Endodermal cell (in vitro differentiated cells): ENCODE measurements around the gene FSIP2. TPM values are rescaled to one million over a fixed set of nuclear protein-coding genes. Genes with fewer than 3 reads are reported as not detected.
A peak's percentile ranks its signal among the peaks of the same experiment; 100 is the strongest.

ENCODE experiments used
- DNase-seq: peaks from one replicate; pipeline ENCODE4 v3.0.0-alpha.2; 2017
- H3K27ac ChIP-seq: 2 replicates; pipeline ENCODE4 v1.5.1; 2013; ENCODE audit warnings: mild to moderate bottlenecking, low read depth, low read length, moderate library complexity
- H3K27me3 ChIP-seq: 2 replicates; pipeline ENCODE4 v1.6.1; 2013; ENCODE audit warnings: mild to moderate bottlenecking, low read length, moderate library complexity; ENCODE audit not compliant: insufficient read depth, control insufficient read depth, poor library complexity, severe bottlenecking
- H3K36me3 ChIP-seq: 2 replicates; pipeline ENCODE4 v1.7.0; 2013; ENCODE audit warnings: mild to moderate bottlenecking, low read length, moderate library complexity; ENCODE audit not compliant: control insufficient read depth, insufficient read depth
- H3K4me1 ChIP-seq: one replicate; pipeline ENCODE4 v1.7.0; 2013; ENCODE audit warnings: low read length; ENCODE audit not compliant: control insufficient read depth, insufficient read depth
- H3K4me3 ChIP-seq: 2 replicates; pipeline ENCODE4 v1.5.1; 2013; ENCODE audit warnings: mild to moderate bottlenecking, low read length, moderate library complexity
- H3K9ac ChIP-seq: 2 replicates; pipeline ENCODE4 v1.6.1; 2013; ENCODE audit warnings: mild to moderate bottlenecking, low read length, moderate library complexity; ENCODE audit not compliant: poor library complexity, severe bottlenecking; ENCODE audit errors: extremely low read depth
- H3K9me3 ChIP-seq: 2 replicates; pipeline ENCODE4 v1.6.1; 2013; ENCODE audit warnings: mild to moderate bottlenecking, low read length, moderate library complexity; ENCODE audit not compliant: control insufficient read depth
- H3K27ac Mint-ChIP-seq: 2 replicates; pipeline ENCODE4 v1.8.0; 2020; ENCODE audit warnings: mixed read lengths
- H3K27me3 Mint-ChIP-seq: 2 replicates; pipeline ENCODE4 v1.8.0; 2021; ENCODE audit warnings: mild to moderate bottlenecking, mixed read lengths; ENCODE audit not compliant: insufficient read depth
- H3K36me3 Mint-ChIP-seq: 2 replicates; pipeline ENCODE4 v1.8.0; 2020; ENCODE audit warnings: low read depth, mixed read lengths
- H3K4me1 Mint-ChIP-seq: 2 replicates; pipeline ENCODE4 v1.8.0; 2020; ENCODE audit warnings: mixed read lengths
- H3K4me3 Mint-ChIP-seq: 2 replicates; pipeline ENCODE4 v1.8.0; 2020; ENCODE audit warnings: mild to moderate bottlenecking, moderate library complexity, mixed read lengths
- H3K9me3 Mint-ChIP-seq: 2 replicates; pipeline ENCODE4 v1.8.0; 2020; ENCODE audit warnings: mild to moderate bottlenecking, mixed read lengths
- CTCF ChIP-seq: fragments of 200-600 bp; sonication (generic); conservative IDR thresholded peaks from 2 replicates; pipeline ENCODE4 v1.5.0; 2021; ENCODE audit warnings: antibody characterized with exemption, mild to moderate bottlenecking
- WGBS, 2 experiments: methylation state at CpG; one replicate each; pipeline versions ENCODE4 v1.1.5 to v1.1.7; 2013; ENCODE audit warnings: missing lambda C conversion rate in 2 of 2, mixed read lengths in 1 of 2; ENCODE audit not compliant: insufficient coverage in 1 of 2, insufficient read length in 1 of 2; 5-methylcytosine and 5-hydroxymethylcytosine counted together
- total RNA-seq, 2 donors: library from RNA; stranded (reverse); fragmentation: NEBNext Ultra II Directional in 1 of 2; extraction: Animal tissue kit (Norgen Biotek cat#: 25700) in 1 of 2; gene quantifications; 2 replicates in 1 of 2; 3 replicates in 1 of 2; pipeline ENCODE4 v1.2.1, GENCODE V29; 2021

FSIP2 gene
- total RNA-seq, 2 donors from 2014 or later: 6.7 to 8.7 TPM

DNA sequence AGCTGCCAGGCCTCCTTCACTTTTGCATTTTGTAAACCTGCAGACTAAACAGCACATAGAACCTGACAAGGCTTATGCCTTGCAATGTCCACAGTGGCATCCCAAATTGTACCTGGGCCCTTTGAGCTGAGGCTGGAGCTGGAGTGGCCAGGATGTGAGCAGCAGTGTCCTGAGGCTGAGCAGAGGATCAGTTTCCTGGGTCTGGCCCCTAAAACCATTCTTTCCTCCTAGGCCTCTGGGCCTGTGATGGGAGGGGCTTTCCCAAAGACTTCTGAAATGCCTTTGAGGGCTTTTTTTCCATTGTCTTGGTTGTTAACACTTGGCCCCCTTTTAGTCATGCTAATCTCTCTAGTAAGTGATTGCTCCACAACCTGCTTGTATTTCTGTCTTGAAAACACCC is 32.8 kb downstream of the FSIP2 start:
- H3K9me3 ChIP-seq: peaks cover 64% of the 10 kb centered on the region
- no peak overlapping the region for H3K27ac ChIP-seq
- peaks cover 70% of the 10 kb centered on the region for H3K9me3 Mint-ChIP-seq
- no peaks in the 10 kb centered on the region for H3K4me1 ChIP-seq
- DNase-seq: peak; percentile 51
- H3K9ac ChIP-seq: no peak overlapping the region
- peaks cover 61% of the 10 kb centered on the region for H3K36me3 Mint-ChIP-seq
- no peak overlapping the region for H3K27ac Mint-ChIP-seq
- peak overlapping the region; percentile 48 for H3K4me3 ChIP-seq
- H3K27me3 Mint-ChIP-seq: no peaks in the 10 kb centered on the region
- H3K4me3 Mint-ChIP-seq: no peak overlapping the region
- H3K27me3 ChIP-seq: no peaks in the 10 kb centered on the region
- no peaks in the 10 kb centered on the region for H3K36me3 ChIP-seq
- no peaks in the 10 kb centered on the region for H3K4me1 Mint-ChIP-seq
- TF ChIP-seq CTCF: no peak

DNA sequence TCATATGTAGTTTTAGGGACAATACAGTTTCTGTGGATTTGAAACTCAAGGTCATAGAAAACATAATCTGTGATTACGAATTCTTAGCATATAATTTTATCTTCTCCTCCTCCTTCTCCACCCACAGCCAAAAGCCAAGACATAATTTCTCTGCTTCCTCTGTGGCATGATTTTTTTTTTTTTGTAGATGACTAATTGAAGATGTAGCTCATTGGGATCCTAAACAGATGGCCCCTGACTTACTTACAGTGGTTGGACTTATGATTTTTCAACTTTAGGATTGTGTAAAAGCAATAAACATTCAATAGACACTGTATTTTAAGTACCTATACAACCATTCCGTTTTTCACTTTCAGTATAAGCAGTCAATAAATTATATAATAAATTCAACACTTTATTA is 42.3 kb downstream of the FSIP2 start:
- Histone ChIP-seq H3K9ac (no peak overlapping the region), H3K27ac (no peak overlapping the region), H3K4me3 (no peak overlapping the region), H3K36me3 (no peaks in the 10 kb centered on the region), H3K27me3 (no peaks in the 10 kb centered on the region), H3K4me1 (no peaks in the 10 kb centered on the region), H3K9me3 (no peaks in the 10 kb centered on the region)
- peaks cover 6% of the 10 kb centered on the region for H3K4me1 Mint-ChIP-seq
- no peaks in the 10 kb centered on the region for H3K9me3 Mint-ChIP-seq
- H3K36me3 Mint-ChIP-seq: no peaks in the 10 kb centered on the region
- no peak for TF ChIP-seq CTCF
- DNase-seq: no peak
- H3K27me3 Mint-ChIP-seq: no peaks in the 10 kb centered on the region
- no peak overlapping the region for H3K27ac Mint-ChIP-seq
- no peak overlapping the region for H3K4me3 Mint-ChIP-seq
- WGBS, 2 experiments: 92% methylated on average over 1 of the region's 2 CpGs; no CpG with 5 or more reads in 1 of the 2 experiments

GRCh38 chr2:185782223-185782769 is 43.7 kb downstream of the FSIP2 start:
- H3K9ac ChIP-seq: no peak overlapping the region

More at GRCh38 chr2:185782223-185782769, 43.7 kb downstream of the FSIP2 start:
- DNase-seq: no peak
- 85 to 100% methylated on average over 3 of the region's 4 CpGs for whole genome bisulfite sequencing, 2 experiments
- Mint-ChIP-seq H3K4me1 (peaks cover 6% of the 10 kb centered on the region), H3K27ac (no peak overlapping the region), H3K4me3 (no peak overlapping the region), H3K36me3 (peaks cover 1% of the 10 kb centered on the region), H3K27me3 (no peaks in the 10 kb centered on the region), H3K9me3 (no peaks in the 10 kb centered on the region)
- Histone ChIP-seq H3K27ac (no peak overlapping the region), H3K9me3 (no peaks in the 10 kb centered on the region), H3K4me3 (no peak overlapping the region), H3K4me1 (no peaks in the 10 kb centered on the region), H3K36me3 (no peaks in the 10 kb centered on the region), H3K27me3 (no peaks in the 10 kb centered on the region)
- no peak for TF ChIP-seq CTCF
